ENCODE results near the gene TNFRSF14. TPM values are rescaled to one million over a fixed set of nuclear protein-coding genes. Genes with fewer than 3 reads are reported as not detected.

Gene TNFRSF14
- total and polyA plus RNA-seq, 7 experiments from 2014 or later, result 52.5 to 253 (median 200) TPM

GRCh38 chr1:2522230-2522629, 33.9 kb upstream of the TNFRSF14 start:
- no peak for DNase-seq
- Histone ChIP-seq H3K27ac (ENCODE audit: low read depth, low read length) (no peak overlapping the region), H3K9me3 (ENCODE audit: control insufficient read depth in 2 of 3, low read length in 3 of 3) (no peaks in the 10 kb centered on the region), H3K4me1 (ENCODE audit: control insufficient read depth in 2 of 2, insufficient read depth in 2 of 2, low read length in 2 of 2) (peaks cover 33 to 36% of the 10 kb centered on the region in 2 donors), H3K27me3 (ENCODE audit: control insufficient read depth in 2 of 2, insufficient read depth in 2 of 2, low read length in 2 of 2) (no peaks in the 10 kb centered on the region), H3K4me3 (ENCODE audit: low read length) (no peak overlapping the region), H3K36me3 (ENCODE audit: control insufficient read depth in 2 of 3, insufficient read depth in 3 of 3, low read length in 3 of 3) (peaks cover 17 to 51% (median 18%) of the 10 kb centered on the region in 3 experiments)
- Mint-ChIP-seq H3K4me3 (peak overlapping the region in 7 of 10 donors; percentile 9 to 100 (median 93)), H3K36me3 (peaks cover 0 to 14% (median 6%) of the 10 kb centered on the region in 5 donors), H3K27ac (peak overlapping the region in 8 of 9 donors; percentile 21 to 98 (median 92)), H3K4me1 (peaks cover 33 to 44% (median 40%) of the 10 kb centered on the region in 7 donors), H3K27me3 (peaks cover 0 to 4% (median 0%) of the 10 kb centered on the region in 5 donors), H3K9me3 (no peaks in the 10 kb centered on the region)
- intact Hi-C loops (cut with micrococcal nuclease), result loop anchor here in 1 of 2 donors (10.0 kb wide), 2 partner anchors 227 to 1103 kb away; partner anchors contain the start of gene TPRG1L
- POLR2A ChIA-PET, result no interaction called here
- CTCF ChIA-PET, result no interaction called here
- no peak for ATAC-seq

GRCh38 chr1:2523191-2523890, 32.8 kb upstream of the TNFRSF14 start:
- Mint-ChIP-seq H3K27me3 (peaks cover 0 to 12% (median 0%) of the 10 kb centered on the region in 5 donors), H3K4me1 (peaks cover 33 to 44% (median 41%) of the 10 kb centered on the region in 7 donors), H3K4me3 (peak overlapping the region; percentile 88 to 100 (median 94)), H3K27ac (peak overlapping the region; percentile 87 to 99 (median 93)), H3K9me3 (no peaks in the 10 kb centered on the region), H3K36me3 (peaks cover 0 to 14% (median 6%) of the 10 kb centered on the region in 5 donors)
- POLR2A ChIA-PET, result interaction anchor here (1.0 to 13.2 kb wide), 6 partner anchors 16 to 111 kb away, joined by 4 to 294 read pairs (median 21); partner anchors contain the start of genes PEX10, PRXL2B and TNFRSF14
- ATAC-seq (no peak), DNase-seq (peak in 6 of 9 donors; percentile 25 to 47 (median 42))
- CTCF ChIA-PET, result interaction anchor here (1.0 to 2.3 kb wide), 9 partner anchors 11 to 109 kb away, joined by 3 to 30 read pairs (median 4); partner anchors contain the start of gene TNFRSF14
- intact Hi-C loops (cut with micrococcal nuclease), result loop anchor here in 1 of 2 donors (10.0 kb wide), 2 partner anchors 229 to 1101 kb away; partner anchors contain the start of gene TPRG1L
- Histone ChIP-seq H3K4me3 (ENCODE audit: low read length) (peak overlapping the region; percentile 65), H3K27me3 (ENCODE audit: control insufficient read depth in 2 of 2, insufficient read depth in 2 of 2, low read length in 2 of 2) (no peaks in the 10 kb centered on the region), H3K36me3 (ENCODE audit: control insufficient read depth in 2 of 3, insufficient read depth in 3 of 3, low read length in 3 of 3) (peaks cover 6 to 40% (median 18%) of the 10 kb centered on the region in 3 experiments), H3K27ac (ENCODE audit: low read depth, low read length) (peak overlapping the region; percentile 81), H3K4me1 (ENCODE audit: control insufficient read depth in 2 of 2, insufficient read depth in 2 of 2, low read length in 2 of 2) (peaks cover 35 to 36% of the 10 kb centered on the region in 2 donors), H3K9me3 (ENCODE audit: control insufficient read depth in 2 of 3, low read length in 3 of 3) (no peaks in the 10 kb centered on the region)

GRCh38 chr1:2523891-2524609, 32.1 kb upstream of the TNFRSF14 start:
- intact Hi-C loops (cut with micrococcal nuclease), result loop anchor here in 1 of 2 donors (10.0 kb wide), 2 partner anchors 229 to 1101 kb away; partner anchors contain the start of gene TPRG1L
- no peaks in the 10 kb centered on the region for H3K9me3 Mint-ChIP-seq
- peaks cover 0 to 18% (median 0%) of the 10 kb centered on the region in 5 donors for H3K27me3 Mint-ChIP-seq
- ChIA-PET CTCF (interaction anchor here (1.0 to 2.3 kb wide), 9 partner anchors 12 to 109 kb away, joined by 3 to 30 read pairs (median 4); partner anchors contain the start of gene TNFRSF14), POLR2A (interaction anchor here (0.6 to 13.2 kb wide), 12 partner anchors 11 to 396 kb away, joined by 3 to 294 read pairs (median 4); partner anchors contain the start of genes MORN1, PEX10, PRXL2B and RER1)
- peaks cover 35 to 40% of the 10 kb centered on the region in 2 donors for H3K4me1 ChIP-seq (ENCODE audit: control insufficient read depth in 2 of 2, insufficient read depth in 2 of 2, low read length in 2 of 2)
- peak overlapping the region; percentile 65 for H3K4me3 ChIP-seq (ENCODE audit: low read length)
- peak in 6 of 9 donors; percentile 45 to 69 (median 56) for DNase-seq
- H3K4me3 Mint-ChIP-seq, result peak overlapping the region; percentile 88 to 100 (median 94)
- ATAC-seq, result no peak
- peaks cover 32 to 50% (median 44%) of the 10 kb centered on the region in 7 donors for H3K4me1 Mint-ChIP-seq
- peak overlapping the region; percentile 81 for H3K27ac ChIP-seq (ENCODE audit: low read depth, low read length)
- peaks cover 0 to 7% (median 6%) of the 10 kb centered on the region in 5 donors for H3K36me3 Mint-ChIP-seq
- no peaks in the 10 kb centered on the region for H3K9me3 ChIP-seq (ENCODE audit: control insufficient read depth in 2 of 3, low read length in 3 of 3)
- H3K27me3 ChIP-seq (ENCODE audit: control insufficient read depth in 2 of 2, insufficient read depth in 2 of 2, low read length in 2 of 2), result no peaks in the 10 kb centered on the region
- peaks cover 0 to 33% (median 11%) of the 10 kb centered on the region in 3 experiments for H3K36me3 ChIP-seq (ENCODE audit: control insufficient read depth in 2 of 3, insufficient read depth in 3 of 3, low read length in 3 of 3)
- peak overlapping the region; percentile 87 to 99 (median 93) for H3K27ac Mint-ChIP-seq

DNA sequence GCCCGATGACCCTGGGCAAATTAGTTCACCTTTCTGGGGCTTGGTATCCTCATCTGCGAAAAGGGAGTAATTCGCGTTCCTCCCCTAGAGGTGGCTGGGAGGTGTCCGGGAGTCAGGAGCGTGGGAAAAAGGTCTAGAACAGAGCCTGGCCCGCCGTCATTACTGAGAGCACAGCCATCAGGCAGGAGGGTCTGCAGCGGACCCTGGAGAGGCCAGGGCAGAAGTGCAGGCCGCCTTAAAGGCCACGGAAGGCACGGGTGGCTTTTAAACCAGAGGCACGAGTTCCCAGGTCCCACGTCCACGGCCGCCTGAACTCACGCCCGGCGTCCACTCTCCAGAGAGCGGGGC, 30.6 kb upstream of the TNFRSF14 start:
- Mint-ChIP-seq H3K9me3 (no peaks in the 10 kb centered on the region), H3K4me1 (peaks cover 29 to 52% (median 44%) of the 10 kb centered on the region in 7 donors), H3K27ac (peak overlapping the region; percentile 70 to 98 (median 89)), H3K27me3 (peaks cover 0 to 20% (median 0%) of the 10 kb centered on the region in 5 donors), H3K4me3 (peak overlapping the region; percentile 88 to 100 (median 94)), H3K36me3 (peaks cover 0 to 6% (median 4%) of the 10 kb centered on the region in 5 donors)
- Histone ChIP-seq H3K36me3 (ENCODE audit: control insufficient read depth in 2 of 3, insufficient read depth in 3 of 3, low read length in 3 of 3) (peaks cover 0 to 18% (median 6%) of the 10 kb centered on the region in 3 experiments), H3K27ac (ENCODE audit: low read depth, low read length) (peak overlapping the region; percentile 81), H3K9me3 (ENCODE audit: control insufficient read depth in 2 of 3, low read length in 3 of 3) (no peaks in the 10 kb centered on the region), H3K27me3 (ENCODE audit: control insufficient read depth in 2 of 2, insufficient read depth in 2 of 2, low read length in 2 of 2) (peaks cover 0 to under 1% of the 10 kb centered on the region in 2 donors), H3K4me3 (ENCODE audit: low read length) (peak overlapping the region; percentile 65), H3K4me1 (ENCODE audit: control insufficient read depth in 2 of 2, insufficient read depth in 2 of 2, low read length in 2 of 2) (peaks cover 38 to 41% of the 10 kb centered on the region in 2 donors)
- ChIA-PET CTCF (interaction anchor here (1.4 to 2.3 kb wide), 2 partner anchors 22 kb away, joined by 9 to 30 read pairs; no protein-coding TSS in a partner anchor), POLR2A (interaction anchor here (0.9 to 13.2 kb wide), 13 partner anchors 10 to 392 kb away, joined by 3 to 294 read pairs (median 6); partner anchors contain the start of genes MORN1, PRXL2B, RER1 and TNFRSF14)
- DNase-seq (no peak), ATAC-seq (no peak)
- intact Hi-C loops (cut with micrococcal nuclease), result loop anchor here (5.0 to 10.0 kb wide), 4 partner anchors 231 to 1099 kb away; partner anchors contain the start of genes CALML6 (in 1 of the 2), NADK (in 1 of the 2), TMEM52 (in 1 of the 2) and TPRG1L (in 1 of the 2)

GRCh38 chr1:2525920-2526823, 30.0 kb upstream of the TNFRSF14 start, which contains the start of gene PANK4:
PANK4 (minus strand) TSS chr1:2526596; CDS start chr1:2526587, 9 bp downstream.
- H3K27me3 ChIP-seq (ENCODE audit: control insufficient read depth in 2 of 2, insufficient read depth in 2 of 2, low read length in 2 of 2), result peaks cover 4 to 7% of the 10 kb centered on the region in 2 donors
- Mint-ChIP-seq H3K4me1 (peaks cover 32 to 57% (median 44%) of the 10 kb centered on the region in 7 donors), H3K36me3 (peaks cover 0 to 4% (median under 1%) of the 10 kb centered on the region in 5 donors), H3K27me3 (peaks cover 0 to 27% (median 0%) of the 10 kb centered on the region in 5 donors), H3K9me3 (no peaks in the 10 kb centered on the region), H3K4me3 (peak within 1 kb of the TSS; percentile 88 to 100 (median 94)), H3K27ac (peak within 1 kb of the TSS; percentile 87 to 98 (median 96))
- ATAC-seq, result peak; percentile 95
- H3K4me3 ChIP-seq (ENCODE audit: low read length), result peak within 1 kb of the TSS; percentile 65
- H3K4me1 ChIP-seq (ENCODE audit: control insufficient read depth in 2 of 2, insufficient read depth in 2 of 2, low read length in 2 of 2), result peaks cover 44 to 47% of the 10 kb centered on the region in 2 donors
- intact Hi-C loops (cut with micrococcal nuclease), result loop anchor here (1.0 to 10.0 kb wide), 17 partner anchors 21 to 1375 kb away; partner anchors contain the start of genes MORN1 (in 2 of the 2), PEX10 (in 2 of the 2), PRXL2B (in 2 of the 2) and RER1 (in 2 of the 2)
- peak within 1 kb of the TSS; percentile 81 for H3K27ac ChIP-seq (ENCODE audit: low read depth, low read length)
- ChIA-PET CTCF (interaction anchor here (0.6 to 1.7 kb wide), 4 partner anchors 18 to 138 kb away, joined by 3 to 9 read pairs (median 3); no protein-coding TSS in a partner anchor), POLR2A (interaction anchor here (0.7 to 13.2 kb wide), 13 partner anchors 9 to 393 kb away, joined by 3 to 294 read pairs (median 6); partner anchors contain the start of genes MORN1, PRXL2B, RER1 and TNFRSF14)
- H3K9me3 ChIP-seq (ENCODE audit: control insufficient read depth in 2 of 3, low read length in 3 of 3), result no peaks in the 10 kb centered on the region
- peaks cover 0 to 12% (median 6%) of the 10 kb centered on the region in 3 experiments for H3K36me3 ChIP-seq (ENCODE audit: control insufficient read depth in 2 of 3, insufficient read depth in 3 of 3, low read length in 3 of 3)
- DNase-seq, result peak; percentile 80 to 90 (median 89)
